Stimulated activated CD4-positive, alpha-beta T cell treated with anti-CD3 and anti-CD28 coated beads, Interleukin-2, amount 100 ng/mL, for 24 hours (primary cell): ENCODE data around the gene FZD8.

ENCODE experiments used
- DNase-seq, 2 donors: peaks; one replicate each; pipeline ENCODE4 v3.0.0-alpha.2; 2020

The FZD8 gene

GRCh38 chr10:35640951-35641675, 983 bp downstream of the FZD8 start:
- peak; percentile 45 to 69 for DNase-seq

DNA sequence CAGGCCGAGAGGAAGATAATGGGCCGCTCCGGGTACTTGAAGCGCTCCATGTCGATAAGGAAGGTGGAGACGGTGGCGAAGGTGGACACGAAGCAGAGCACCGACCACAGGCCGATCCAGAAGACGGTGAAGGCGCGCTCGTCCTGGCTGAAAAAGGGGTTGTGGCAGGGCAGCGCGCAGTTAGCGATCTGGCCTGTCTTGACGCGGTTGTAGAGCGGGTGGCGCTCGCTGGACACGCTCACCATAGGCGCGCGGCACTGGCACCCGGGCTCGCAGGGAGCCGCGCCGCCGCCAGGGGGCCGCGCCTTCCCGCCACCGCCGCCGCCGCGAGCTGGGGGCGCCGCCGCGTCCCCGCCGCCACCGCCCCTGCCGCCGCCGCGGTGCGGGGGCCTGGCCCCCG, 1.6 kb downstream of the FZD8 start:
- DNase-seq: peak; percentile 46 to 63

- peak in 1 of 2 donors; percentile 10 for DNase-seq
Observed at GRCh38 chr10:35639728-35640401, 2.2 kb downstream of the FZD8 start.

- DNase-seq: no peak
Observed at GRCh38 chr10:35639021-35639727, 2.9 kb downstream of the FZD8 start.

DNA sequence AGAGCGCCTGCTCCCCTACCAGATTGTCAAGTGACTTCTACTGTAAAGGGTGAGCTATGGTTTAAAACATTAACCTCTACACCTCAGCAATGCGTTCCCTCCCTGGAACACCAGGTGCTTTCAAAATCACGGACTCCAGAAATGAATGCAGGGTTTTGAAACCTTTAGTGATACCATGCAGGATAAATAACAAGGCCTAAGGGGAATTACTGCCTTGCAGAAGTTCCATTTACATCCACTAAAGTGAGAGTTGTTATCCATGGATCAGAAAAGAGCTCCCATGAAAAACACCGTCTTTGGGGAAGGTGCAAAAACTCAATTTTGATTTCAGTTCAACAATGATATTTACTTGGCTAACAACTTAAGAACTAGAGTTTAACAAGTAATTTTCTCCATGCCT, 4.0 kb downstream of the FZD8 start:
- DNase-seq: no peak

GRCh38 chr10:35637462-35637861, 4.6 kb downstream of the FZD8 start:
- DNase-seq: no peak

GRCh38 chr10:35636956-35637355, 5.1 kb downstream of the FZD8 start:
- no peak for DNase-seq

- DNase-seq: peak; percentile 8 to 46
Observed at GRCh38 chr10:35635576-35635975, 6.5 kb downstream of the FZD8 start.

DNA sequence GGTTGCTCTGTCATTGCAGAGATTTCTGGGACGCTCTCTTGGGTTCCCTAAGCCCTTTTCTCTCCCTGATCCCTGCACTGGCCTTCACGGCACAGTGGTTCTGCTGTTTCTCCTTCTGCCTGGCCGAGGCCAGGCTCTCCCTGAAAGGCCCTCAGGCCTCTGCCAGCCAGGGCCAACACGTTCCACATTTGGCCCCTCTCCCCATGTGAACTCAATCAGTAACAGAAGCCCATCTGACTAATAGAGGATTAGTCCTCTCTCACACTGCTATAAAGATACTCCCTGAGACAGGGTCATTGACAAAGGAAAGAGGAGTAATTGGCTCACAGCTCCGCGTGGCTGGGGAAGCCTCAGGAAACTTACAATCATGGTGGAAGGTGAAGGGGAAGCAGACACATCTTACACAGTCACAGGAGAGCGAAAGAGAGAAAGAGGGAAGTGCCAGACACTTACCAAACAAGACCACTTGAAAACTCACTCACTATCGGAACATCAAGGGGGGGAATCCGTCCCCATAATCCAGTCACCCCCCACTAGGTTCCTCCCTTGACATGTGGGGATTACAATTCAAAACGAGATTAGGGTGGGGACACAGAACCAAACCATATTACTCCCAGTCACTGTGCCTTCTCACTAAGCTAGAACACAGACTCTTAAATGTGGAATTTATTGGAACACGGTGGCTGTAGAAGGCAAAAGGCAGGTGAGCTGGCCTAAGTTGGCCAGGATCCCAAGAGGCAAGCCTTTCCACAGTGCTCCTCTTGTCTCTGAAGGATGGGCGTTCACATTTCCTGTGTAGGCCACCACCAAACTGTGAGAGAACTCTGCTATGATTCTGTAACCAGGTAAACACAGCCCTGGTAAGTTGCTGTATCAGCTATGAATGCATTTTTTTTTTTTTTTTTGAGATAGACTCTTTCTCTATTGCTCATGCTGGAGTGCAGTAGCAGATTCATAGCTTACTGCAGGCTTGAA, 8.8 kb downstream of the FZD8 start:
- DNase-seq: no peak

DNA sequence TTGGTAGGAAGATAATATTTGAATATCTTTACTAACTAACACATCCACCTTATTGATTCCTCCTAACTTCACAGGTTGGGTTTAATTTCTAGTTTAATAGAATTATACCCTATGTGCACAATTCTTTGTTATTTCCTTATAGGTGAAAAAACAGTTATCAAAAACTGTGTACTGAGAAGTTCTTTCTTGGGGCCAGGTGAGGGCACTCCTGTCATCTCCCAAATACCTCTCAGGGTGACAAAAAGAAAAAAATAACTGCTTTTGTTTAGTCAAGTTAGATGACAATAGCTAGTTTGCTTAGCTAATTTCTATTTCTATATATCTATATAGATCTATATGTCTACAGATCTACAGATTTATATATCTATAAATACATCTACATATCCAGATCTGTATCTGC, 10.1 kb downstream of the FZD8 start:
- no peak for DNase-seq

DNA sequence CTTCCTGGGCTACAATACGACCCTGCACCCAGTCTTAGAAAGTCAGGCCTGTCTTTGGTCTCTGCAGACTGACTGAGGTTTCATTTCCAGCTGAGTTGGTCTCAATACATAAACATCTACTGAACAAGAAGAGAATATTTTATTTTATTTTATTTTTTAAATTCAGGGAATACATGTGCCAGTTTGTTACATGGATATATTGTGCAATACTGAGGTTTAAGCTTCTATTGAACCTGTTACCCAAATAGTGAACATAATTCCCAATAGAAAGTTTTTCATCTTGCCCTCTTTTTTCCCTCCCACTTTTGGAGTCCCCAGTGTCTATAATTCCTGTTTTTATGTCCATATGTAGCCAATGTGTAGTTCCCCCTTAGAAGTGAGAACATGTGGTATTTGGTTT, 10.7 kb downstream of the FZD8 start:
- DNase-seq: no peak

DNA sequence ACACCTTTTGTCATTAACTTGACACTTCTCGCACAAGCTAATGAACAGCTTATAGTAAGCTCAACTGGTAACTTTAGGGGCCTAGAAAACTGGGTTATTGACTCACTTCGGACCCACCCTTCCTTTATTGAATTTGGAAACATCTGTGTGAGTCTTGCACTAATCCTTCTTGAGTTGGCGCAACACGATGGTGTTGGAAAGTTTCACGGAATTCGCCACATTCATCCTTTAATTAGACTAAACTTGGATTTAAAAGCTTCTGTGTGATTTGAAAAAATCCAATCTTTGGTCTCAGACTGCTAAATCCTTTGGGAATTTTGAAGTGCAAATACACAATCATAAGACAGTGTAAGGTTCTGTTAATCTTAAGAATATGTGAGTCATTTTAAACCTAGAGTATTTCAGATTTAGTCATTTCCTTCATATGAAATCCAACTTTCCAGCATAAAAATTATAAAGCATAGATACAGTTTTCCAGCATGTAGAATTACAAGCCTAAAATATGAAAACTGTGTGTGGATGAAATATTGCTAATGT, 15.1 kb downstream of the FZD8 start:
- DNase-seq: no peak

DNA sequence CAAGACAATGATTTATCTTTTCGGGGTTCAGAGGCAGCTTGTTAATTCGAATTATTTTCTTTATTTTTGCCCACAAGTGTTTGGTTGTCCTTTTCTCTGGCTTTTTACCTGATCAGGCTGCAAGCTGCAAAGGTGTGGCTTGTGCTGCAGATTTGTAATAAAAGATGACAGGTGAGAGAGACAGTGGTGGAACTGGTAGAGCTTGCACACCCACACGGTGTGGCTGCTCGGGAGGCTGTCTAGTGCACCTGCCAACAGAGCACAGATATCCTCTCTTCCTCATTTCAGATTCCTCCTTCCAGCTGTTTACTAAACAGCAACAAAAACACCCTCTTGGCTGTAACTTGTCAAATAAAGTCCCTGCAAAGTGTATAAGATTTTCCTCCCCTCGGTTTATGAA, 27.8 kb downstream of the FZD8 start:
- DNase-seq: no peak

GRCh38 chr10:35613597-35614226, 28.4 kb downstream of the FZD8 start:
- DNase-seq: no peak

- DNase-seq: no peak
Observed at GRCh38 chr10:35613107-35613440, 29.0 kb downstream of the FZD8 start.

GRCh38 chr10:35612385-35613106, 29.6 kb downstream of the FZD8 start:
- DNase-seq: no peak

DNA sequence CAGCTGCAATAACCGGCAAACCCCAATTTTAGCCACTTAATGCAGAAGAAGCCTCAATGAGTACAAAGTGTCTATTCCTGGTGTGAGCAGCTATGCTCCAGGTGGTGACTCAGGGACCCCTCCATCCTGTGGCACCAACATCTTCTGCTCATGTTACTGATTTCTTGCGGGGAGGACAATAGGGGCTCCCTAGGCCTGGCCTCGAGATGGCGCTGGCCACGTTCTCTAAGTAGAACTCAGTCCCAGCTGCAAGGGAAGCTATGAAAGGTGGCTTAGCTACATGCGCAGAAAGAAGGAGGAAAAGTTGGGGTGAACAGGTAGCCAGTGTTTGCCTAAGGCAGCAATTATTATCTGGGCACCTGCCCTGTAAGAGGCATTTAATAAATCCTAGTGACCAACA, 30.3 kb downstream of the FZD8 start:
- no peak for DNase-seq

GRCh38 chr10:35608328-35608672, 33.8 kb downstream of the FZD8 start:
- no peak for DNase-seq

DNA sequence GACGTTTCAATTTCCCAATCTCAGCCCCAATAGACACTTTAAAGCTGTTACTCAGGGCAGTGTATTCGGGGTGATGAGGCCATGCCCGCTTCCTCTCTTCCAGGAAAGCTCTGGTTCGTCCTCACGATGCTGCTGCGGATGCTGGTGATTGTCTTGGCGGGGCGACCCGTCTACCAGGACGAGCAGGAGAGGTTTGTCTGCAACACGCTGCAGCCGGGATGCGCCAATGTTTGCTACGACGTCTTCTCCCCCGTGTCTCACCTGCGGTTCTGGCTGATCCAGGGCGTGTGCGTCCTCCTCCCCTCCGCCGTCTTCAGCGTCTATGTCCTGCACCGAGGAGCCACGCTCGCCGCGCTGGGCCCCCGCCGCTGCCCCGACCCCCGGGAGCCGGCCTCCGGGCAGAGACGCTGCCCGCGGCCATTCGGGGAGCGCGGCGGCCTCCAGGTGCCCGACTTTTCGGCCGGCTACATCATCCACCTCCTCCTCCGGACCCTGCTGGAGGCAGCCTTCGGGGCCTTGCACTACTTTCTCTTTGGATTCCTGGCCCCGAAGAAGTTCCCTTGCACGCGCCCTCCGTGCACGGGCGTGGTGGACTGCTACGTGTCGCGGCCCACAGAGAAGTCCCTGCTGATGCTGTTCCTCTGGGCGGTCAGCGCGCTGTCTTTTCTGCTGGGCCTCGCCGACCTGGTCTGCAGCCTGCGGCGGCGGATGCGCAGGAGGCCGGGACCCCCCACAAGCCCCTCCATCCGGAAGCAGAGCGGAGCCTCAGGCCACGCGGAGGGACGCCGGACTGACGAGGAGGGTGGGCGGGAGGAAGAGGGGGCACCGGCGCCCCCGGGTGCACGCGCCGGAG, 34.4 kb downstream of the FZD8 start:
- DNase-seq: peak in 1 of 2 donors; percentile 5

- no peak for DNase-seq
Observed at GRCh38 chr10:35606430-35606829, 35.7 kb downstream of the FZD8 start.

- no peak for DNase-seq
Observed at GRCh38 chr10:35605191-35605590, 36.9 kb downstream of the FZD8 start, which contains the start of gene GJD4. TSS of gene GJD4 (plus strand) at chr10:35605341. CDS start at chr10:35605568, 227 bp downstream.
